AG04450 (cell line): ENCODE data around the gene FAM174B. TPM values are rescaled to one million over a fixed set of nuclear protein-coding genes. Genes with fewer than 3 reads are reported as not detected.

Source experiments
- CTCF ChIA-PET: fragments of 300-600, 350-600 bp; formaldehyde crosslinking; extraction: SDS; loops from one replicate; lab custom pipeline; 2022; ENCODE audit warnings: antibody characterized with exemption, inconsistent platforms; lab: Charles Lee
- POLR2A ChIA-PET: fragments of 350-600 bp; formaldehyde crosslinking; extraction: SDS; loops from one replicate; lab custom pipeline; 2021; ENCODE audit warnings: antibody characterized with exemption, inconsistent platforms; lab: Yijun Ruan, JAX
- DNase-seq: peaks from one replicate; pipeline ENCODE4 v3.0.0-alpha.2; 2011; ENCODE audit warnings: low read depth, low spot score
- H3K27ac ChIP-seq: one replicate; pipeline ENCODE4 v1.5.1; 2012; ENCODE audit warnings: low read depth, low read length, control low read depth
- H3K27me3 ChIP-seq: one replicate; pipeline ENCODE4 v1.6.0; 2012; ENCODE audit warnings: low read length; ENCODE audit not compliant: control insufficient read depth, insufficient read depth
- H3K4me3 ChIP-seq: 2 replicates; pipeline ENCODE4 v1.5.1; 2011; ENCODE audit warnings: mild to moderate bottlenecking, low read depth, low read length, control low read depth
- H3K9me3 ChIP-seq: 2 replicates; pipeline ENCODE4 v1.5.1; 2012; ENCODE audit warnings: low read length; ENCODE audit not compliant: control insufficient read depth, insufficient read depth
- polyA plus RNA-seq: library from polyadenylated mRNA; depleted of rRNA; stranded (reverse); fragments of >200 nt; gene quantifications from 2 replicates; pipeline ENCODE4 v1.2.3, GENCODE V29; 2011
- TF ChIP-seq, protein P1 (sequence below): IDR thresholded peaks from 2 replicates; pipeline ENCODE4 v1.5.1; 2011; ENCODE audit warnings: low read depth, low read length, control low read depth, inconsistent platforms

Gene FAM174B
- polyA plus RNA-seq, 1 experiment: 2.1 TPM

DNA sequence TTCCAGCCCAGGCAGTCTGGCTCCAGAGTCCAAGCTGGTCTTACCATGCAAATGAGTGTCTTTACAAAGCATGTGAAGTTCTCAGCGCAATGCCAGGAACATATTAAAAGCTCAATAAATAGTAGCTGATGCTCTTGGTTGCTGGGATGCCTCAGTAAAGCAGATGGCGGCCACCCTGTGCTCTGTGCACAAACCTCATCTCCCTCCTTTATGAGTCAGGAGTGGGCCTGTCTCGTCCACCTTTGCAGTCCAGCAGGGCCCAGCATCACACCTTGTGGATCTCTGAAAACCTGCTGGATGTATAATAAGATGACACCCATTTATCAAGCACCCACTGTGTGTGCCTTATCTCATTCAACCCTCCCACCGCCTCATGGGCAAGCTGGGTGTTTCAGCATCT lies 42.7 kb downstream of the FAM174B start:
- Histone ChIP-seq H3K9me3 (peaks cover 3% of the 10 kb centered on the region; the same call in 1 of the 2 replicates), H3K27me3 (no peaks in the 10 kb centered on the region), H3K4me3 (no peak overlapping the region), H3K27ac (no peak overlapping the region)
- TF ChIP-seq, protein P1, sequence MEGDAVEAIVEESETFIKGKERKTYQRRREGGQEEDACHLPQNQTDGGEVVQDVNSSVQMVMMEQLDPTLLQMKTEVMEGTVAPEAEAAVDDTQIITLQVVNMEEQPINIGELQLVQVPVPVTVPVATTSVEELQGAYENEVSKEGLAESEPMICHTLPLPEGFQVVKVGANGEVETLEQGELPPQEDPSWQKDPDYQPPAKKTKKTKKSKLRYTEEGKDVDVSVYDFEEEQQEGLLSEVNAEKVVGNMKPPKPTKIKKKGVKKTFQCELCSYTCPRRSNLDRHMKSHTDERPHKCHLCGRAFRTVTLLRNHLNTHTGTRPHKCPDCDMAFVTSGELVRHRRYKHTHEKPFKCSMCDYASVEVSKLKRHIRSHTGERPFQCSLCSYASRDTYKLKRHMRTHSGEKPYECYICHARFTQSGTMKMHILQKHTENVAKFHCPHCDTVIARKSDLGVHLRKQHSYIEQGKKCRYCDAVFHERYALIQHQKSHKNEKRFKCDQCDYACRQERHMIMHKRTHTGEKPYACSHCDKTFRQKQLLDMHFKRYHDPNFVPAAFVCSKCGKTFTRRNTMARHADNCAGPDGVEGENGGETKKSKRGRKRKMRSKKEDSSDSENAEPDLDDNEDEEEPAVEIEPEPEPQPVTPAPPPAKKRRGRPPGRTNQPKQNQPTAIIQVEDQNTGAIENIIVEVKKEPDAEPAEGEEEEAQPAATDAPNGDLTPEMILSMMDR: no peak
- CTCF ChIA-PET: interaction anchor here (1.3 kb wide), 1 partner anchor 102 kb away, joined by 6 read pairs; no protein-coding TSS in a partner anchor
- POLR2A ChIA-PET: no interaction called here
- no peak for DNase-seq

DNA sequence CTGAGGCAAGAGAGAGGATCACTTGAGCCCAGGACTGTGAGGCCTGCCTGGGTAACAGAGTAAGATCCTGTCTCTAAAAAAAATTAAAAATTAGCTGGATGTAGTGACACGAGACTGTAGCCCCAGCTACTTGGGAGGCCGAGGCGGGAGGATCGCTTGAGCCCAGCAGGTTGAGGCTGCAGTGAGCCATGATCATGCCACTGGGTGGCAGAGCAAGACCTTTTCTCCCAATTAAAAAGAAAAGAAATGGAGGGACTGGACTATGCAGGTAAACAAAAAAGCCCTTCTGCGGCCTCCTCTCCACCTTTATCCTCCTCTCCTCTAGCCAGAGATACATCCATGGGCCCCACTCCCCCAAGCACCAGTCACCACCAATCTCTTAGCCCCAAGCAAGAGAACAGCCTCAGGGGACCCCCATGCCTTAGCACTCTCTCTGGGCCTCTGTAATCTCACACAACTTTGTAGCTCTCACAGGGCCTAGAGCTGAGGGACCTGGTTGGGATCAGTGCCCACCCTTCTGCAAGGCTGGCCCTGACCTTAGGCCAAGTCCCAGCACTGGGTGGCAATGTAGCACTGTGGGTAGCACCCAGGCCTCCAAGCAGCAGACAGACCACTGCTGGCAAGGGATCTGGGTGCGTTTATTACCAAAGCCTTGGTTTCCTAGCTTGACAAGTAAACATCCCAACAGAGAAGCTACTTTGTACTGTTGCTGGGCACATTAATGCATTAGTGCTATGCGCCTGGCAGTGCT lies 43.4 kb downstream of the FAM174B start:
- Histone ChIP-seq H3K27ac (no peak overlapping the region), H3K9me3 (peaks cover 3% of the 10 kb centered on the region; the same call in 1 of the 2 replicates), H3K27me3 (no peaks in the 10 kb centered on the region), H3K4me3 (no peak overlapping the region)
- TF ChIP-seq, protein P1: no peak
- CTCF ChIA-PET: interaction anchor here (1.3 kb wide), 1 partner anchor 103 kb away, joined by 6 read pairs; no protein-coding TSS in a partner anchor
- POLR2A ChIA-PET: no interaction called here
- no peak for DNase-seq

DNA sequence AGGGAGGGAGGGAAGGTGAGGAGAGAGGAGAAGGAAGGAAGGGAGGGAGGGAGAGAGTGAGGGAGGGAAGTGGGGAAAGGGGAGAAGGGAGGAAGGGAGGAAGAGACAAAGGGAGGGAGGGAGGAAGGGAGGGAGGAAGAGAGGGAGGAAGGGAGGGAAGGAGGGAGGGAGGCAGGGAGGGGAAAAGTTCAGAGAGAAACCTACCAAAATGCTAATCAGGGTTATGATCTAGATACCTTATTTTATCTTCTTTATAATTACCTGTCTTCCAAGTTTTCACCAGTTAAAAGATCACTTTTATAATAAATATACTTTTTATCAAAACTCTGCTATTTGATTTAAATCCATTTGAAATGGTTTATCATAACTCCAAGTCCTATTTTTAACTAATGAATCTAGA lies 44.4 kb downstream of the FAM174B start:
- ChIA-PET POLR2A (no interaction called here), CTCF (no interaction called here)
- Histone ChIP-seq H3K27ac (no peak overlapping the region), H3K4me3 (no peak overlapping the region), H3K27me3 (no peaks in the 10 kb centered on the region), H3K9me3 (peaks cover 3% of the 10 kb centered on the region; the same call in 1 of the 2 replicates)
- TF ChIP-seq, protein P1: no peak
- DNase-seq: no peak

DNA sequence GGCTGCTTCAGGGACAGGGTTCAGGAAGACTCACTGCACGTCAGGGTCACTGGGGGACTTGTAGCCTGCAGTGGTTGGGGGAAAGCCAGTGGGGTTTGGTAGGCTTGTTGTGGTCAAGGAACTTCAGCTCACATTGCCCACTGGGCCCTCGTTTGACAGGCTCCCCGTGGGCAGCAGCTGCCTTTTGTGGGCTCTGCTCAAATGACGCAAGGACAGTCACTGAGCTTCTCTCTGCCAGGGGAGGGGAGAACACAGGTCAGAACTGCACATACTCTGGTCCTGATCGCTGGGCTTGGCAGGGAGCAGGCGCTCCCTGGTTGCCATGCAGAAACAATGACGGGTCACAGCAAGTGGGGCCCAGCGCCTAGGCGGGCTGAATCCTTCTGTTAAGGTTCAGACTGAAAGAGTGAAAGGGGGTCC lies 45.5 kb downstream of the FAM174B start:
- DNase-seq: no peak
- Histone ChIP-seq H3K27me3 (no peaks in the 10 kb centered on the region), H3K9me3 (peaks cover 3% of the 10 kb centered on the region; the same call in 1 of the 2 replicates), H3K4me3 (no peak overlapping the region), H3K27ac (no peak overlapping the region)
- ChIA-PET CTCF (no interaction called here), POLR2A (no interaction called here)
- TF ChIP-seq, protein P1: no peak
